ENCODE results near the gene CTNNA3. TPM values are rescaled to one million over a fixed set of nuclear protein-coding genes. Genes with fewer than 3 reads are reported as not detected.

CTNNA3 gene
- total and polyA plus RNA-seq, 12 donors = 0.03 to 14.4 (median 0.47) TPM; not detected in 1

DNA sequence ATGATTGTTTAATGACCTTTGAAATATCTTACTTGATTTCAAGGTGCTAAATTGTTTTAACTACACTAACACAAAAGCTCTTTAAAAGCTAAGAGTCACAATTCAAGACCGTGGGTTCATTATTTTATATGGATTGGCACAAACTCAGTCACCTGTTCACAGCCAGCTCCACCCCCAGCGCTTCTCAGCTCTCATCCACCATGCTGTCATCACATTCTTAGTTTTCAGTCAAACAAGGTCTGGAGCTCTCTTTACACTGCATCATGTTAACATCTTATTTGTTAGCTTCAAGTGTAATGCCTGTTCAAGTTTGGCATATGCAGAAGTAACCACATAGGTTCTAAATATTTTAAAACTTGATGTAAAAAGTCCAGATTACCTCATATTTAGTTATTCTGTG, 951.1 kb downstream of the CTNNA3 start:
- Histone ChIP-seq H3K27me3 (no peaks in the 10 kb centered on the region), H3K4me1 (replicated peaks in 1 of 2) (no peaks in the 10 kb centered on the region), H3K36me3 (replicated peaks in 1 of 2) (no peaks in the 10 kb centered on the region), H3K9me3 (replicated peaks in 1 of 3) (no peaks in the 10 kb centered on the region), H3K27ac (no peak overlapping the region), H3K4me3 (no peak overlapping the region)
- no peak for DNase-seq
- TF ChIP-seq CTCF (IDR thresholded peaks at IDR 0.05) (no peak), POLR2A (IDR thresholded peaks at IDR 0.05) (no peak)
- intact Hi-C loops (cut with DNase I) = no loop called here
- WGBS, 4 donors = 71 to 86% (median 79%) methylated on average over 2 of the region's 2 CpGs

GRCh38 chr10:66737241-66737640, 958.8 kb downstream of the CTNNA3 start:
- no peak for DNase-seq
- H3K4me1 ChIP-seq (replicated peaks in 1 of 2) = no peaks in the 10 kb centered on the region
- TF ChIP-seq POLR2A (IDR thresholded peaks at IDR 0.05) = no peak
- no peak for TF ChIP-seq CTCF (IDR thresholded peaks at IDR 0.05)
- H3K9me3 ChIP-seq (replicated peaks in 1 of 3) = no peaks in the 10 kb centered on the region
- WGBS, 4 donors = 84 to 94% (median 88%) methylated on average over 2 of the region's 2 CpGs
- intact Hi-C loops (cut with DNase I) = no loop called here
- H3K27ac ChIP-seq = no peak overlapping the region
- no peak overlapping the region for H3K4me3 ChIP-seq
- H3K27me3 ChIP-seq = no peaks in the 10 kb centered on the region
- no peaks in the 10 kb centered on the region for H3K36me3 ChIP-seq (replicated peaks in 1 of 2)

DNA sequence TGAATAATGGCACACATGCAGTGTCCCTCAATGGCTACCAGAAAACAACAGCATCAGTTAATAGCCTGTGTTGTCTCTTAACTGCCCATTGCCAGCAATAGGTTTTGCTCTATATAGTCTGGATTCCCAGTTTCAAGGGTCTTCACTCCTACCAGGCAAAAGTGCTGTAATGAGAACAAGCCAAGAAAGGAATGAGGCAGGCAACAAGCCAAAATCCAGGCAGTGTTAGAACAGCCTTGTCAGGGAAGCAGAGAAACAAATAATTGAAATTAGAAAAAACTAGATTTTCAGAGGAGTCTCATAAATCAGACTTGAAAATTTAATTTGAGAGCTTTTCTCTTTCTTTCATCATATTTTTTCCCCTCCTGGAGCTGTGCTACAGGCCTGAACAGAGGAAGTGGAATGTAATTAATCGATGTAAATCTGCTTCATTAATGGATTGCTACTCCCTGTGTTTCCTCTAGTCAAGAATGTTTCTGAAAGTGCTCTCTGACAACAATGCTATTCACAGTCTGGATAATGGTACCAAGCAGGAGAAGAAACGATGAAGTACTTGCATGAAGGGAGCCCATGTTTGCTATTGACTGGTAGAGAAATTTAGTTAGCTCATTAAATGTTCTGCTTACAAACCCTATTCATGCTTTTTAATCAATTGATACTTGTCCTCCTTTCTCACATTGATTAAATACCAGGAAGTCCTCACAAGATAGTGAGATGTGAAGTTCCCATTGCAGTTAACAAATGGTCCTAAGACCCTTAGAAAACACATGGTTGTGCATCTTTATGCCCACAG, 972.2 kb downstream of the CTNNA3 start:
- Histone ChIP-seq H3K27me3 (no peaks in the 10 kb centered on the region), H3K4me3 (no peak overlapping the region), H3K9me3 (replicated peaks in 1 of 3) (no peaks in the 10 kb centered on the region), H3K27ac (no peak overlapping the region), H3K4me1 (replicated peaks in 1 of 2) (no peaks in the 10 kb centered on the region), H3K36me3 (replicated peaks in 1 of 2) (no peaks in the 10 kb centered on the region)
- intact Hi-C loops (cut with DNase I) = no loop called here
- no peak for DNase-seq
- 64 to 79% (median 73%) methylated on average over 2 of the region's 2 CpGs for WGBS, 4 donors
- TF ChIP-seq CTCF (IDR thresholded peaks at IDR 0.05) (no peak), POLR2A (IDR thresholded peaks at IDR 0.05) (no peak)

DNA sequence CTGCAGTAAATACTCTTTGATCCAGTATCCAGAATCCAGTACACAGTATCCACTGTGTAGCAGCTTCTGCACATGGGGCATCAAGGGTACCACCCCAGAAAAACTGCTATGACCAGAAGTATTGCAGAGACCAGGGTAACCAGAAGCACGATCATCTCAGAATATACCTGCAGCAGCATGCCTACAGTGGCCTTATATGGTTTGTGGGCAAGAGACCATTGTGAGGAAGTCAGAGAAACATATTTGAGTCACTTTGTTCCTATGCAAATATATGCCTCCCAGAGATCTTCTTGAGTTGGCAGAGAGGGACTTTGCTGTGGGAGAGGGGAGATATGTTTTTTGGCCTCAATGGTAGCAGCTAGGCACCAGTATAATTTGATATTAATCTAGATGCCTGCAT, 976.5 kb downstream of the CTNNA3 start:
- TF ChIP-seq POLR2A (IDR thresholded peaks at IDR 0.05) (no peak), CTCF (IDR thresholded peaks at IDR 0.05) (no peak)
- intact Hi-C loops (cut with DNase I) = no loop called here
- WGBS, 4 donors = 53 to 82% (median 63%) methylated on average over 1 of the region's 1 CpG
- Histone ChIP-seq H3K4me1 (replicated peaks in 1 of 2) (no peaks in the 10 kb centered on the region), H3K9me3 (replicated peaks in 1 of 3) (no peaks in the 10 kb centered on the region), H3K27me3 (no peaks in the 10 kb centered on the region), H3K27ac (no peak overlapping the region), H3K36me3 (replicated peaks in 1 of 2) (no peaks in the 10 kb centered on the region), H3K4me3 (no peak overlapping the region)
- no peak for DNase-seq
